Rectal smooth muscle tissue (tissue), 1 donor: Measurements from ENCODE around the gene PRKCZ.
"Not testable (repeated sequence)": the region's sequence is repeated elsewhere in the genome, so short reads cannot be mapped to it uniquely, and the experiment has no call there.

Experiments
- H3K27ac ChIP-seq: one replicate; pipeline ENCODE4 v1.7.0; 2013; ENCODE audit warnings: low read depth, low read length, inconsistent platforms
- H3K27me3 ChIP-seq: one replicate; pipeline ENCODE4 v1.7.0; 2013; ENCODE audit warnings: low read length; ENCODE audit not compliant: control insufficient read depth, insufficient read depth
- H3K36me3 ChIP-seq: one replicate; pipeline ENCODE4 v1.7.0; 2013; ENCODE audit warnings: low read length; ENCODE audit not compliant: control insufficient read depth, insufficient read depth
- H3K4me1 ChIP-seq: one replicate; pipeline ENCODE4 v1.7.0; 2013; ENCODE audit warnings: low read length; ENCODE audit not compliant: control insufficient read depth, insufficient read depth
- H3K4me3 ChIP-seq: one replicate; pipeline ENCODE4 v1.7.0; 2013; ENCODE audit warnings: low read length
- H3K9ac ChIP-seq: one replicate; pipeline ENCODE4 v1.7.0; 2013; ENCODE audit warnings: low read length

PRKCZ gene

DNA sequence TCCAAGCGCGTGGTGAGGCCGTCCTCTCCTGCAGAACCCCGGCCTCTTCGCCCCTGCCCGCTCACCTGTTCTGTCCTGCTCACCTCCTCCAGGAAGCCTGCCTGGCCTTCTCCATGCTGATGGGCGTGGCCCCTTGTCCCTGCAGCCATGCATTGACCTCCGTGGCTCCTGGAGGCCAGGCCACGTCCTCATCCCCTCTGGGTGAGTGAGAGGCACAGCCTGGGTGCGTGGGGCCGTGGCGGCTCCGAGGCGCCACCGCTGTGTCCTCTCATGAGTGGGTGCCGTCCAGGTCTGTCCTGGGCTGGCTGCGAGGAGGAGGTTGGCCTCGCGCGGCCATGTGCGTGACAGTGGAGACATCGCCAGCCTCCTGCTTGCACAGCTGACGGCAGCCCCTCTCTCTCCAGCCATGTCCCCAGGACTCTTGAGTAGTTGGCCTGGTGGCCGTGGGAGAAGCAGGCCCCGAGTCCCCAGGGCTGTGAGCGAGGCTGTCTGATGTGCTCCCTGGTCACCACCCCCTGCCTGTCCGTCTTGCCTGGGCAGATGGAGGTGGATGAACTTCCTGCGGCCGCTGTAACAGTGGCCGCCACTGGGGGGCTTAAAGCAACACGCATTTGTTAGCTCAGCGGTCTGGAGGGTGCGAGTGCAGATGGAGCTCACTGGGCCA, 58.1 kb downstream of the PRKCZ start:
- H3K27me3 ChIP-seq, result no peaks in the 10 kb centered on the region
- H3K4me1 ChIP-seq, result no peaks in the 10 kb centered on the region
- H3K27ac ChIP-seq, result no peak overlapping the region
- H3K4me3 ChIP-seq, result no peak overlapping the region
- no peak overlapping the region for H3K9ac ChIP-seq
- no peaks in the 10 kb centered on the region for H3K36me3 ChIP-seq

DNA sequence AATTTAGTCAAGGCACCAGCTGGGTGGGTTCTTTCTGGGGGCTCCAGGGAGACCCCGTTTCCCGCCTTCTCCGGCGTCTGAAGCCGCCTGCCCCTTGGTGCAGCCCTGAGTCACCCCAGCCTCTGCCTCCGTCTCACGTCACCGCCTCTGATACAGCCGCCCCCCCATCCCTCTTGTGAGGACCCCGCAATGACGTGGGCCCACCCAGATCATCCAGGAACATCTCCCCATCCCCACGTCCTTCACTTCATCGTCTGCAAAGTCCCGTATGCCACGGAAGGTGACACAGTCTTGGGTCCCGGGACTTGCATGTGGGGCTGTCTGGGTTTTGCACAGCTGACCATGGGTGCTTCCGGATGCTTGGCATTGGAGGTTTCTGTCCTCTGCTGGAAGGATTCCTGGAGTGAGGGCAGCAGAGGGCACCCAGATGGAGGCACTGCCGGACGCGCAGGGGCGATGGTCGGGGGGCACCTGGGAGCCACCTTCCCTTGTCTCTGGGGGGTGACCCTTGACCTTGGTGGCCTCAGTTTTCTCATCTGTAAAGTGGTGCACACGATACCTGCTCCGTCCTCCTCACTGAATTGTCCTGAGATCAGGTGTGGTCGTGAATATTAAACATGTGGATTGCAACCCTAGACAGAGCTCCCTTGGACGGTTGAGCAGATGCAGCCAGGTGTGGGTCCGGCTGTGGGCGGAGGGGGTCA, 58.8 kb downstream of the PRKCZ start:
- Histone ChIP-seq H3K27ac (no peak overlapping the region), H3K4me1 (no peaks in the 10 kb centered on the region), H3K9ac (no peak overlapping the region), H3K27me3 (no peaks in the 10 kb centered on the region), H3K4me3 (no peak overlapping the region), H3K36me3 (no peaks in the 10 kb centered on the region)

DNA sequence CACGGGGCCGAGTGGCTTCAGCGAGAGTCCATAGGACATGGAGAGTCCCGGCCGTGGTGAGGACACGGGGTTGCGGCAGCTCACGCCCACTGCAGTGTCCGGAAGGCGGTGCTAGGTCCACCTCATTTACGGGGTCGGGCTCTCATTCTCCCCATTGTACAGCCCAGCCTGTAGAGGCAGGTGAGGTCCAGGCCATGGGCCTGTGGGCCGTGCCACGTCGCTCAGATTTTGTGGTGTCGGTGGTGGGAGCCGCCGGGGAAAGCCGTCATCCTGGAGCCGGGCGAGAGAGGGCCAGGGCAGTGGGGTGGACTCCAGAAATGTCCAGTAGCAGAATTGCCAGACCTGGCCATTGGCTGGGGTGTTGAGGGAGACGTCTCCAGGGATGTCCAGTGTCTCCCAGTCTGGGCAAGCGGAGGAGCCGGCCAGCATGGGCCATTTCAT, 59.4 kb downstream of the PRKCZ start:
- Histone ChIP-seq H3K4me1 (no peaks in the 10 kb centered on the region), H3K4me3 (no peak overlapping the region), H3K36me3 (no peaks in the 10 kb centered on the region), H3K27ac (no peak overlapping the region), H3K27me3 (no peaks in the 10 kb centered on the region), H3K9ac (no peak overlapping the region)

DNA sequence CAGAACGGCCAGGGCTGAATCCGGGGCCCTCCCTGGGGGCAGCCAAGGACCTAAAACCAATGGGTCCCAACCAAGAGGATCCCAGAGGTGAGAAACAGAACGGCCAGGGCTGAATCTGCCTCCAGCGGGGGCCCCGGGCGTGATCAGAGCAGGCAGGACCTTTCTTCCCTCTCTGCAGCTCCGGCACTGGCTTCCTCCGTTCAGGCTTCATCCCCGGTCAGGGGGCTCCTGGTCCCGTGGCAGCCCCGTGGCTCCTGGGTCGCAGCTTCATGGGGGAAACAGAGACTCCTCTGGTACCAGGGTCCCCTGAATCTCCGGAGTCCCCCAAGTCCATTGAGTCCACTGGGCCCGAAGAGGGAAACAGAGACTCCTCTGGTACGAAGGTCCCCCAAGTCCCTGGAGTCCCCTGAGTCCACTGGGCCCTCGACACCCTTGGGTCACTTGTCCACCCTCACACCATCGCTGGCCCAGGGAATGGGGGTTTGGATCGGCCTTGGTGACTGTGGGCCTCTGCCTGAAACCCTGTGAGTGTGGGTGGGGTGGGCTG, 60.1 kb downstream of the PRKCZ start:
- Histone ChIP-seq H3K4me1 (no peaks in the 10 kb centered on the region), H3K36me3 (no peaks in the 10 kb centered on the region), H3K27ac (no peak overlapping the region), H3K4me3 (no peak overlapping the region), H3K27me3 (no peaks in the 10 kb centered on the region), H3K9ac (no peak overlapping the region)

DNA sequence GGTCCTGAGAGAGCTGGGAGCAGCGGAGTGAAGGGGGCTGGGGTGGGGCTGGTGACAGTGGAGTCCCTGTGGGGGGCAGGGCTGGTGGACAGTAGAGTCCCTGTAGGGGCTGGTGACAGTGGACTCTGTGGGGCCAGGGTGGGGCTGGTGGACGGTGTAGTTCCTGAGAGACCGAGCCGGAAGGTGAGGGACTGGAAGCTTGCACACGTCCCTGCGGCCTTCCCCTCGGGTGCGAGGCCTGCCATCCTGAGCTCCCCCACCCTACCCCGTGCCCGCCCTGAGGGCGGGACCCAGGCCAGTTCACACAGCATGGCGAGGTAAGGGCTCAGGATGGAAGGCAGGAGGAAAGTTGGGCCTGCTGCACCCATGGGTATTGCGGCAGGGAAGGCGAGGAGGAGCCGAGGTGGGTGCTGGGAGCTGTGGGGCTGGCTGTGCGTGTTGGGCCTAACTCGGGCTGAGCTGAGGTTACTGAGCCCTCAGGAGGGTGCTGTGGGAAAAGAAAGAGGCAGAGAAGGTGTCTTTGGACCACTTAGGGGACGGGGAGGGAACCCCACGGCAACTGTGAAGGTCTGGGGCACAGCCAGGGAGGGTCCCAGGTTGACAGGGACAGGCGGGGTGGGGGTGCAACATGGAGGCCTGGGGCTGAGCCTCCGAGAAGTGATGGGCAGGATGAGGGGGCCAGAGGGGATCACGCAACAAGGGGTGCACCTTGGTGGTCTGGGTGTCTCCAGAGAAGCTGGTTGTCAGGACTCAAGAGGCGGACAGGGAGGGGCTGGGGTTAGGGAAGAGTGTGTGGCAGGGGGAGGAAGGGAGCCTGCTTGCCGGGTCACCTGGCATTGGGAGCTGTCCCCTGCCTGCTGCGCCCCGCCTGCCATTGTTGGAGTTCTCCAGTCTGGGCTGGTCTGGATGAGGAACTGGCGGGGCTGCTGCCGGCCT, 60.8 kb downstream of the PRKCZ start:
- no peak overlapping the region for H3K4me3 ChIP-seq
- H3K9ac ChIP-seq, result no peak overlapping the region
- H3K27ac ChIP-seq, result no peak overlapping the region
- H3K36me3 ChIP-seq, result no peaks in the 10 kb centered on the region
- H3K4me1 ChIP-seq, result no peaks in the 10 kb centered on the region
- H3K27me3 ChIP-seq, result no peaks in the 10 kb centered on the region

DNA sequence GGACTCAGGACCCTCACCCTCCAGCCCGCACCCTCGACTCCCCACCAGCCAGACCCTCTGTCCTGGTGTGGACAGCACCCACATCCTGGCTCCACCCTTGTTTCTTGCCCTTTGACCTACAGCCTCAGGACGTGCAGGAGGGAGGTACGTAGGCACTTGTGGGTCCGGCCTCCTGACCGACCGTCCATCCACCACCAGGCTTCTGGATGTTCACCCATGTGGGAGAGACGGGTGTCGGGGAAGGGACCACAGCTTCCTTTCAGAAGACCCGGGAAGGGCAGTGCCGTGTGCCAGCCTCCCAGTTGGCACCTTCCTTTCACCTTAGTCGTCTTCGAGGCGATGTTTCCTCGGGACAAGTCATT, 61.4 kb downstream of the PRKCZ start:
- H3K27me3 ChIP-seq, result no peaks in the 10 kb centered on the region
- no peaks in the 10 kb centered on the region for H3K36me3 ChIP-seq
- H3K4me3 ChIP-seq, result no peak overlapping the region
- H3K4me1 ChIP-seq, result no peaks in the 10 kb centered on the region
- H3K27ac ChIP-seq, result no peak overlapping the region
- H3K9ac ChIP-seq, result no peak overlapping the region

DNA sequence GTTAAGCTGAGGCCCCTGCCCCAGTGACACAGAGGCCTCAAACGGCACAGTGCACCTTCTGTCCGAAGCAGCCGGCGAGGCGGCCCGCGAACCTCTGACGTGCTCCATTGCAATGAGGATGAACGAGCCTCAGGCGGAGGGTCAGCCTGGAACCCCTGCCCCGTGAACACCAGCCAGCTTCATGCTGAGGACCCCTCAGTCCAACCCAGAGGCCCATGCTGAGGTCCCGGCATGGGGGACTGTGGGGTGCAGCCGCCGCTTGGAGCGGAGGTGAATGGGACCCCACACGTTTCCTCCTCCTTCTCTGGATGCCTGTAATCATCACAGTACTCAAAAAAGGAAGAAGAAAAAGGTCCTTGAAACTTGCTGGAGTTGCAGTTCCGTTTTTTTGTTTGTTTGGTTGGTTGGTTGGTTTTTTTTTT, 62.1 kb downstream of the PRKCZ start:
- Histone ChIP-seq H3K27ac (no peak overlapping the region), H3K36me3 (no peaks in the 10 kb centered on the region), H3K4me1 (no peaks in the 10 kb centered on the region), H3K27me3 (no peaks in the 10 kb centered on the region), H3K4me3 (no peak overlapping the region), H3K9ac (no peak overlapping the region)

DNA sequence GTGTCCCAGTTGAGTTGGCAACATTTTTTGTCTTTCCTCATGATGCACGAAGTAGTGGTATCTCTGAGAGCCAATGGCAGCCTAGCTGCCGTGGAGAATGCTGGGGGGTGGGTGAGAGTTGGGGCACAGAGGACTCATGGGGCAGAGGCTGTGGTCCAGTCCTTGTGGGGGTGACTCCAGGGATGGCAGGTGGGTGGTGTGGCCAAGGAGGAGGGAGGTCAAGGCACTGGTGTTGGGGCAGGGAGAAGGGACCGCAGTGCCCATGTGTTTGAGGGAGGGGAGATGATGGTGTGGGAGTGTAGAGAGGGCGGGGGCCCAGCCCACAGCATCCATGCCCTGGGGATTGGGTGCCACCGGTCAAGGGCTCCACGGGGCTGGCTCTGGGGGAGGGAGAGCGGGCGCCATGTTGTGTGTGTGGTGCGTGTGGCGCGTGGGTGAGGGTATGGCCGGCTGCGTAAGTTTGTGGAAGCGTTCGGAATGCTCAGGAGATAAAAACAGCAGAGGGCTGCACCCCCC, 63.5 kb downstream of the PRKCZ start:
- no peaks in the 10 kb centered on the region for H3K27me3 ChIP-seq
- no peak overlapping the region for H3K9ac ChIP-seq
- H3K4me3 ChIP-seq, result no peak overlapping the region
- H3K4me1 ChIP-seq, result no peaks in the 10 kb centered on the region
- no peaks in the 10 kb centered on the region for H3K36me3 ChIP-seq
- no peak overlapping the region for H3K27ac ChIP-seq

DNA sequence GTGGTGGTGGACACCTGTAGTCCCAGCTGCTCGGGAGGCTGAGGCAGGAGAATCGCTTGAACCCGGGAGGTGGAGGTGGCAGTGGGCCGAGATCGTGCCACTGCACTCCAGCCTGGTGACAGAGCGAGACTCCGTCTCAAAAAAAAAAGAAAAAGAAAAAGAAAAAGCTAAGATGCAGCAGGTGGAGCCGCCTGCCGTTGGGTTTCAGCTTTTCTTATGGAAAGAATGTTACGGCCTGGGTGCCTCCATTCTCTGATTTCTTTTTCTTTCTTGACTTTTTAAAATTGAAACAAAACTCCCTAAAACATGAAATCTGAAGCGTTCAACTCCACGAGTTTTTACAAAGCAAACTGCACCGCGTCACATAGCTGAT, 64.4 kb downstream of the PRKCZ start:
- H3K36me3 ChIP-seq, H3K9ac ChIP-seq, H3K4me1 ChIP-seq, H3K27ac ChIP-seq, H3K4me3 ChIP-seq, H3K27me3 ChIP-seq: not testable (repeated sequence)

DNA sequence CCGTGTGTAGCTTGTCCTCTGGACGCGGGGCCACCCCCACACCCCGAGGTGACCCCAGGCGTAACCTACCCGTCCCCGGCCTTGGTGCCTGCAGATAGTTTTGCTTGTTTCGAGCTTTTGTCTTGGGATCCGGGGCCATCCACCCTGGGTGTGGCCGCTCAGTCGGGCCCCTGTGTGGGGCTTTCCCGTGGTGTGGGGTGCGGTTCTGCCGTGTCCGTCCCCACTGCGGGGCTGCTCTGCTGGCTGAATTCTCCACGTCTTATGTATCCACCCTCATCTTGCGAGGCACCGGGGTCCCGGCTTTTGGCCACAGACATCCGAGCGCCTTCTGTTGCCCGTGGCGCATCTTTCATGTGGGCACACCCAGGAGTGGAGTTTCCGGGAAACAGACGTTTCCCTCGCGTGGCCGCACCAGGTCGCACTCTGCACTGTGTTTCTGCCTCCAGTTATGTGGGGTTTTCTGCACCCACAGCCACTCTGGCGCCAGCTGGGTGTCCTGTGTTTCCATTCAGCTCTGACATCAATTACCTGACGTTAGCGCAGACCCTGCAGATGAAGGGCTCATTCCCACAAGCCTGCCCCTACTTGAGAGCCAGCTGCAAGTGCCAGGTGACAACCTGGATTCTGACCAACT, 64.9 kb downstream of the PRKCZ start:
- H3K27me3 ChIP-seq, result no peaks in the 10 kb centered on the region
- H3K4me1 ChIP-seq, result no peaks in the 10 kb centered on the region
- H3K9ac ChIP-seq, result no peak overlapping the region
- no peaks in the 10 kb centered on the region for H3K36me3 ChIP-seq
- H3K27ac ChIP-seq, result no peak overlapping the region
- H3K4me3 ChIP-seq, result no peak overlapping the region

DNA sequence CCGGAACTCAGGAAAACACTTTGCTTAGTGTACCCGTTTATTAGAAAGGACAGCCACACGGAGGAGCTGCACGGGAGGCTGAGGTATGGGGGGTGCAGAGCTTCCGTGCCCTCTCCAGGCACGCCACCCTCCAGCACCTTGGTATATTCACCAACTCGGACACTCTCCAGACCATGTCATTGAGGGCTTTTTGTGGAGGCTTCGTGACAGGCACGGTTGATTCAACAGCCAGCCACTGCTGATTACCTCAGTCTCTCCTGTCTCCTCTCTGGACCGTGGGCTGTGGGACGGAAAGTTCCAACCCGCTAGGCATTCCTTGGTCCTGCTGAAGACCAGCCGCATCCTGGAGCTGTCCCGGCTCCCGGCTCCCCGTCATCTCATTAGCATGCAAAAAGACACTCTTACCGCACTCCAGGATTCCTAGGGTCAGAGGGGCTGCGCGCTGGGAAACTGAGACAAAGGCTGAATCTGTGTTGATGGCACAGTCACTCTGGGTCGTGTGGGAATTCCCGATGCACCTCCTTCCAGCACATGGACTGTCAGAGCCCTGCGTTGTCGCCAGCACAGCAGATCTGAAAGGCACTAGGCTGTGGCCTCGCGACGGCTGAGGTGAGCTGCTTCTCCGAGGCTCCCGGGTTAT, 65.6 kb downstream of the PRKCZ start:
- no peaks in the 10 kb centered on the region for H3K27me3 ChIP-seq
- no peaks in the 10 kb centered on the region for H3K36me3 ChIP-seq
- no peaks in the 10 kb centered on the region for H3K4me1 ChIP-seq
- no peak overlapping the region for H3K9ac ChIP-seq
- no peak overlapping the region for H3K4me3 ChIP-seq
- no peak overlapping the region for H3K27ac ChIP-seq
